T-helper 22 cell (primary cell): Measurements from ENCODE around the gene FUBP3.
A peak's percentile ranks its signal among the peaks of the same experiment; 100 is the strongest.

Source experiments
- DNase-seq: peaks from one replicate; pipeline ENCODE4 v3.0.0-alpha.2; 2020; ENCODE audit warnings: low read depth

FUBP3 gene, protein sequence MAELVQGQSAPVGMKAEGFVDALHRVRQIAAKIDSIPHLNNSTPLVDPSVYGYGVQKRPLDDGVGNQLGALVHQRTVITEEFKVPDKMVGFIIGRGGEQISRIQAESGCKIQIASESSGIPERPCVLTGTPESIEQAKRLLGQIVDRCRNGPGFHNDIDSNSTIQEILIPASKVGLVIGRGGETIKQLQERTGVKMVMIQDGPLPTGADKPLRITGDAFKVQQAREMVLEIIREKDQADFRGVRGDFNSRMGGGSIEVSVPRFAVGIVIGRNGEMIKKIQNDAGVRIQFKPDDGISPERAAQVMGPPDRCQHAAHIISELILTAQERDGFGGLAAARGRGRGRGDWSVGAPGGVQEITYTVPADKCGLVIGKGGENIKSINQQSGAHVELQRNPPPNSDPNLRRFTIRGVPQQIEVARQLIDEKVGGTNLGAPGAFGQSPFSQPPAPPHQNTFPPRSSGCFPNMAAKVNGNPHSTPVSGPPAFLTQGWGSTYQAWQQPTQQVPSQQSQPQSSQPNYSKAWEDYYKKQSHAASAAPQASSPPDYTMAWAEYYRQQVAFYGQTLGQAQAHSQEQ

DNA sequence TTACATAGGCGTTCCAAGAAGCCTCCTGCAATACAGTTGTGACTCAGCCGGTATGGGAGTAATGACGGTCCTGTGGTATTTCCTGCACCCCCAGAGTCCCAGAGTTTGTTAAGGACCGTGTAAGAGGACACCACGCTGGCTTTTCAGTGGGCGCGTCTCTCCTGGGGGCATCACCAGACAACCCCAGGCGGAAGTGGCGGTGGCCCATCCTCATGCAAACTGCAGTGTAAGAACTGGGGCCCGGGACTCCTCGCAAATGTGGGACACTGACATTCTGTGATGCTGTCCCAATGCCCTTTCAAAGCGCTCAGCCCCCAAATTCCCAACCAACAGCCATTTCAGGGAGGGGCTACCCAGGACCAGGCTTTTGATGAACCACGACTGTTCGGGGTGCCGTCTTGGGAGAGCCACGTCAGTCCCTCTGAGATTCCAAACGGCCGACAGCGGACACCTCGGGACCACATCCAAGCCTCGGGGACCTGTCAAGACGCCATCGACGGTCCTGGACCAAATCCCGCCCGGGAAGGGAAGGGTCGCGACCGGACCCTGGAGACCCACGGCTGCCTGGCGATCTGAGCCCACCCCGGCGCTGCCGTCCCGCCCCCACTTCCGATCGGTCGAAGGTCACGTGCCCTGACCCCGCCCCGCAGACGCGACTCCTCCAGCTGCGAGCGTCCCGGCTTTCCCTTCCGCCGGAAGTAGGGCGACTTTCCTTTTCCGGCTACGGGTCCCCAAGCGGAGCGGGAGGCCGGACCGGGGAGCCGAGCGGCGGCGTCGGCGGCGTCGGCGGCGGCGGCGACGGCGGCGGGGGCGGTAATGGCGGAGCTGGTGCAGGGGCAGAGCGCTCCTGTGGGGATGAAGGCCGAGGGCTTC lies at the start of gene FUBP3:
TSS of gene FUBP3 (plus strand) at position 713 of the 873 bp plus-strand sequence. CDS start at position 817, 104 bp downstream.
- DNase-seq, result peak; percentile 79

DNA sequence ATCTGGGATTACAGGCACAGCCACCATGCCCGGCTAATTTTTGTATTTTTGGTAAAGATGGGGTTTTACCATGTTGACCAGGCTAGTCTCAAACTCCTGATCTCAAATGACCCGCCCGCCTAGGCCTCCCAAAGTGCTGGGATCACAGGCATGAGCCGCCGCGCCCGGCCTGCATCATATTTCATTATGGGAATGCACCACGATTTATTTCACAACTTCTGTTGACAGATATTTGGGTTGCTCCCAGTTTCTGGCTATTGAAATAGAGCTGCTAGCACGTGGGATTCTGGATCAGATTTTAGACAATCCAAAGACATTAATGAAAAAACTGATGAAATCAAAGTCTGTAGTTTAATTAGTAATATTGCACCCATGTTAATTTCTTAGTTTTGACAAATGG lies 48.4 kb upstream of the FUBP3 start:
- DNase-seq, result no peak

DNA sequence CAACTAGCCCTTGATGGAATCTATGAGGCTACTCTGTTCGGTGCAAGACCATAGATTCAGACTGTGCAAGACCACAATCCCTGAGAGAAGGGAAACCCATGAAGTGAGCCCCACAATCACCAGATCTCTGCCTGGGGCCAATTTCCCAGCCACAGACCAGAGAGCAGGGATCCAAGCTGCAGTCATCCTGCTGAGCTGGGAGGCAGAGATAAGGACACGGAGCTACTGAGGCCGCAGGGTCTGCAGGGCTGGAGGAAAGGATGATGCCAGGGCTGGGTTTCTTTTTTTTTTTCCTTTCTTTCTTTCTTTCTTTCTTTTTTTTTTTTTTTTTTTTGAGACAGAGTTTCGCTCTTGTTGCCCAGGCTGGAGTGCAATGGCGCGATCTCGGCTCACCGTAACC lies 47.7 kb upstream of the FUBP3 start:
- no peak for DNase-seq

DNA sequence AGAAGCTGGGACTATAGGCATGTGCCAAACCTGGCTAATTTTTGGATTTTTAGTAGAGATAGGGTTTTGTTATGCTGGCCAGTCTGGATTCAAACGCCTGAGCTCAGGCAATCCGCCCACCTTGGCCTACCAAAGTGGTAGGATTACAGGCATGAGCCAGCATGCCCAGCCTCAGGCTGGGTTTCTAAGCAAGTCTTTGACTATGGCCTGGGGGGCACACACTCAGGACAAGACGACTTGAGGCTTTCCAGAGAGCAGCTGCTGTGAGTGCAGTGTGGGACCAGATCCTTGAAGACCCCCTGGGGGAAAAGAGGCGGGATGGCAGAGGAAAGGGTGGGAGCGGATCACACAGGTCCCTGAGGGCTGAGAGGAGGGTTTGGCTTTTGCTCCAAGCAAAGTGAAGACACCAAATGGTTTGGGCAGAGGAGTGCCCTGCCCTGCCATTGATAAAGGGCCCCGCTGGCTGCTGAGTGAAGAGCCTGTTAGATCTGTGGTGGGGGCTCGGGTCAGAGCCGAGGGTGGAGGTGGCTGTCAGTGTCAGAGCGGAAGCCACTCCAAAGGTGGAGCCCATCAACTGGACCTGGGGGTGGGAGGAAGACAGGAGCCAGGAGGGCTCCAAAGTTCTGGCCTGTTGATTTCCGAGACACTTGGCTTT lies 46.8 kb upstream of the FUBP3 start:
- no peak for DNase-seq

DNA sequence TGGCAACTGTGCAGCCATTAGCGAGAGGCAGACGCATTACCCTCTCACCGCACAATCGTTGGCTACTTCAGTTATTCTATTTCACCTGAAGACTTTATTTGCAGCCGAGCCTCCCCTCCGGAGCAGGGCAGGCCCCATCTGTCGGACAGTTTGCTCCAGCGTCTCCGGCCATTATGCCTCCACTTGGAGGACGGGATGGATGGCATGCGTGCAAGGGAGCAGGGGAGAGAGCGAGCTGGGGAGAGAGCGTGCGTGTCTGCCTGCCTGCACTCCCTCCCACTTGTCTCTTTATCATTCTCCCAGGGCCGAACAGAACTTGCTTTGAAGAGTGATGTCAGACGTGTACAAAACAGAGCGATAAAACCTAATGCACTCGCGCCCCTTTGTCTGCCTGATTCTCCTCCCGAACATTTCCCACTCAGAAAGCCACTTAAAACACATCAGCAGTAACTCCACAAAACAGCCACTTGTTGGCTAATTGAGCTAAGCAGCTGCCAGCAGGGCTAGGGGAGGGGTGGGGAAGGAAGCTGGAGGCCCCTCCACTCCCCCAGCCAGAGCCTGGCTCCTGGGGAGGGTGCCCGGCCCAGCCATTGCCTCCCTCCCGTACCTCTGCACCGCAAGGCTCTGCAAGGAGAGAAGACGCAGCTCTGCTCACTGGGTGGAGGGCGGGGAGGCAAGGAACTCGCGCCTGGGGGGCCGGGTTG lies 43.4 kb upstream of the FUBP3 start:
- no peak for DNase-seq

DNA sequence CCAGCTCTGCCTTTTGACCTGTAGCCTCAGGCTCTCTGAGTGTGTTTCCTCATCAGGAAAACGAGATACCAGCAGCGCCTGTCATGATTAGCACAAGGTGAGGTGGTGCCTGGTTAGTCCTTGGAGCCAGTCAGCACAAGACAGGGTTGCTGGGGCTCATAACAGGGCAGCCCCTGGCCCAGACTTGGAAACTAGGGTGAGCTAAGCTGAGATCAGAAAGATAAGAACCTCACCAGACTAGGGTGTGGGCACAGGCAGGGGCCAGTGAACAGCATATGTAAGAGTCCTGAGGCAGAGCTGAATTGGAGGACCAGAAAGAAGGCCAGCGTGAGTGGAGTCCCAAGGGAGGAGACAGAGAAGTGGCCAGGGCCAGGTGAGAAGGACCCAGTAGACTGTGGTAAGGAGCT lies 42.7 kb upstream of the FUBP3 start:
- DNase-seq, result no peak

DNA sequence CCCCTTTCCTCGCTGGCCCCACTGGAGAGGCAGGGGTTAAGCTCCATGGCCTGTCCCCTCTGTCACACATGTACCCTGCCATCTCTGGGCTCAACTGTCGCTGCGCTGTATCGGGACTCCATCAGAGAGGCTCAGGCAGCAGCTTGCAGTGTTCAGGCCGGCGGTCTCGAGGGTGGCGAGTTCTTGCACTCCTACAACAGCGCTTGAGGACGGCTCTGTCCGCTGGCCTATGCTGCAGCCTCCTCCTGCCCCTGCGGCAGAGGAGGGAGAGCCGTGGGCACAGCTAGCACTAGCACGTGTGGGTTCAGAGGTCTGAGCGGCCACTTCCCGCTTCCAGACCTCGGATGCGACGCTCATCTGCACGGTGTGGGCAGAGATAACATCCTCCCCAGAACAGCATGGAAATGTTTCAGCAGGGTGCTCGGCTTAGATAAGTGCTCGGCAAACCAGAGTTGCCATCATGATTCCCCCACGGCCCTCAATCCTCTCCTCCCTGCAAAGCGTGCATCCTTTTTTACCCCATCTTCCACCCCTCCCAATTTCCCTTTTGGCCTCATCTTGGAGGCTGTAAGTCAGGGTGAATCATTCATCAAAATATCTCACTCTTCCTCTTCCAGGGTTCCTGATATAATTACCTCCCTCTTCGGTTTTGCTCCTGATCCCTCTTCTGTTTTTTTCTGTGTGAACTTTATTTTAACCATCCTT lies 41.9 kb upstream of the FUBP3 start:
- no peak for DNase-seq

DNA sequence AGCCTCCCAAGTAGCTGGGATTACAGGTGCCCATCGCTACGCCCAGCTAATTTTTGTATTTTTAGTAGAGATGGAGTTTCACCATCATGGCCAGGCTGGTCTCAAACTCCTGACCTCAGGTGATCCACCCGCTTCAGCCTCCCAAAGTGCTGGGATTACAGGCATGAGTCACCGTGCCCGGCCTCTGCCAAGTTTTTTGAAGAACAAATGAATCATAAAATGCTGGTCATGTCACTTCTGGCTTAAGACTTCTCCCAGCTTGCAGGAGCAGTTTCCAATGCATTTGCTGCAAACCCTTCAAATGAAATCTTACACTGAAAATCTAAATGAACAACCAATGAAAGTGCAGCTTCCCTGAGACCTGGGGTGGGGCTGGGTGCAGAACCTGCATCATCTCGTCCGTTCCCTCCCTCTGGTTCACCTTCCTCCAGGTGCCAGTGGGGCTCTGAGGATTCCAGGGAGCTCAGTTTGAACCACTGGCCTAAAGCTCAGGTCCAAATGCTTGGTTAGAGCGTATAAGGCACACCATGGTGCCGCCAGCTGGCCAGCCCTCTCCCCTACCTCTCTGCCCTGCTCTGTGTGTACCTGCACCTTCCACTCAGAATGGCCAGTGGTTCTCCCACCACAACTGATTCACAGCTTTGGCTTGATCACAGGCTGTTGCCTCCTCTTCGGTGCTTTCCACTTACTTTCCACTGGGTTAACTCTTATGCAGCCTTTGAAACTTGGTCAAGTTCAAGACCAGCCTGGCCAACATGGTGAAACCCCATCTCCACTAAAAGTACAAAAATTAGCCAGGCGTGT lies 39.8 kb upstream of the FUBP3 start:
- DNase-seq, result no peak

DNA sequence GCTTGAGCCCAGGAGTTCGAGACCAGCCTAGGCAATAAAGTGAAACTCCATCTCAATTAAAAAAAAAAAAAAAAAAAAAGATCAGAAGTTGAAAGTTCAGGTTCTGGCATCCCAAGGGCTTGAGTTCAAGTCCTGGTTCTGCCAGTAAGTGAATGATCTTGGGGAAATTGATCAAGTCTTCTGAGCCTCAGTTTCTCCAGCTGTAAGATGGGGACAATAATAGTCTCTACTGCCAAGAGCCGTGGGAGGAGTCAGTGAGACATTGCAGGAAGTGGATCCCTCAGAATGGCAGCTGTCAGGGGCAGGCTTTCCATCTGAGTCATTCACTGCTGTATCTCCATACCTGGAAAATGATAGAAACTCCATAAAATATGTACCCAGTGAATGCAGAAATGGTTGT lies 37.8 kb upstream of the FUBP3 start:
- DNase-seq, result no peak

DNA sequence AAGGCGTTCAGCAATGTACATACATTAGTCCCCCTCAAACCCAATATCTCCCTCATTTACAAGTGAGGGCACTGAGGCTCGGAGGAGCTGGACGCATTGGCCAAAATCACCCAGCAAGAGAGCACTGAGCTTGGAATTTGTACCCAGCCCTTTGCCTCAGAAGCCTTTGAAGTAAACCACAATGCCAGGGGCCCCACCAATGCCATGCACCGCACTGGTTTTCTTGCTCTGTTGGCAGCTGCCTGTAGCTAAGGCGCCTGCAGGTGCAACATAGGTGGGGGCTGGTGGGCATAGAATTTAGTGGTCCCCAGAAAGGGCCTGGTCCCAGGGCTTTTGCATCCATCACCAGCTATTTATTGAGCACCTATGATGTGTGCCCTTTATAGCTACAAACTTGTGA lies 37.3 kb upstream of the FUBP3 start:
- no peak for DNase-seq

DNA sequence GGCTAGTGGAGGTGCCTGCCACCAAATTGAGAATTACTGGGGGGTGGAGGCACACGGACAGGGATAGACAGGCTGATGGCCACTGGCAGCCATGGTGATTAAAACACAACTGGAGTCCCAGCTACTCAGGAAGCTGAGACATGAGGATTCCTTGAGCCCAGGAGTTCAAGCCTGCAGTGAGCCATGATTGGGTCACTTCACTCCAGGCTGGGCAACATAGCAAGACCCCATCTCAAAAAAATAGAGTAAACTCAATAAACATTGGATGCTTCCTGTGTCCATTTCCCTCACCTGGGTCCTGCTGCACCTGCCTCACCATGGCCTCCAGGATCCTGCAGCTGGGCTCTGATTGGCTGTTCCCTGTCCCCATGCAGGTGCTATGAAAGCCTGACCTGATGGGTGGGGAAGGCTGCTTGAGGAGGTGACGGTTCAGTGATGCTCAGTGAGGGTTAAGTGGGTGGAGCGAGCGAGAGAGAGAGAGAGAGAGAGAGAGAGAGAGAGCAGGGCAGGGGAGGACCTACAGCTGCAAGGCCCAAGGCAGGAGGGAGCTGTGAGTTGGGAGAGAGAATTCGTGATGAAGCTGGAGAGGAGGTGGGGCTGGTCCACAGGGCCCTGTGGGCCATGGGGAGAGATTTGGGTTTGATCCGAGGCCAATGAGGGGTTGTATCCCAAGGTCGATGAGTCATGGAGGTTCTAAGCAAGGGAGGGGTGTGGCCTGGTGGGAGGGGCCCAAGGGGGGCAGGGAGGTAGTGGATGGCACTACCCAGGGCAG lies 36.7 kb upstream of the FUBP3 start:
- DNase-seq, result no peak

DNA sequence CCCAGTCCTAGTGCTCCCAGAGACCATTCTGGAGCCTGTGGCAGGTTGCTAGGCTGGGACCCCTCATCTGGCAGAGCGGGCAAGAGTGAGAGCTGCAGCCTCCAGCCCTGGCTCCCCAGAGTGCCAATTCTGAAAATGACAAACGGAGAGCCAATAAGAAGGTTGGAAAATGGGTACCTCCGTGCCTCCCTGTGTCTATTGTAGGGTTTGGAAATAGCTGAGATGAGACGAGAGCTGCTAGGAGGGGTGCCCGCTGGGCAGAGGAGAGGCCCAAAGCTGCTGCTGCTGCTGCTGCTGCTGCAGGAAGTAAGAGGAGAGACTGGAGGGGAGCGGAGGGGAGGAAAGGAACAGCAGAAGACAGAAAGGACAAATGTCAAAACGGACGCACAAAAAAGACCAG lies 36.0 kb upstream of the FUBP3 start:
- no peak for DNase-seq

DNA sequence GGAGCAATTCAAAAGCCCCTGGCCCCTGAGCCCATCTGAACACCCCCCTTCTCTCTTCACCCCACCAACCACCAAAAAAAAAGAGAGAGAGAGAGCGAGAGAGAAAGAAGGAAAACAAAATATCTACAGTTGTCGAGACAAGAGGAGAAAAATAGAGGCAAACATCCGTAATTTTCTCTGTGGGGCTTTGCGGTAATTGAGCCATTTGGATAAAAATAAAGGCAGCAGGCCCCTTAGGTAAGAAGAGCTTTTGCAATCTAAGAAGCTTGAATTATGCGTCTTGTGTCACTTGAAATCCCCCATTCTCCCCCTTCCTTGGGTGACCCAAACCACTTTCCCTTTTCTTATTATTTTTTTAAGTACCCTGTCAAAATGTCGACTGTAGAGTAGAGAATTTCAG lies 35.5 kb upstream of the FUBP3 start:
- no peak for DNase-seq

DNA sequence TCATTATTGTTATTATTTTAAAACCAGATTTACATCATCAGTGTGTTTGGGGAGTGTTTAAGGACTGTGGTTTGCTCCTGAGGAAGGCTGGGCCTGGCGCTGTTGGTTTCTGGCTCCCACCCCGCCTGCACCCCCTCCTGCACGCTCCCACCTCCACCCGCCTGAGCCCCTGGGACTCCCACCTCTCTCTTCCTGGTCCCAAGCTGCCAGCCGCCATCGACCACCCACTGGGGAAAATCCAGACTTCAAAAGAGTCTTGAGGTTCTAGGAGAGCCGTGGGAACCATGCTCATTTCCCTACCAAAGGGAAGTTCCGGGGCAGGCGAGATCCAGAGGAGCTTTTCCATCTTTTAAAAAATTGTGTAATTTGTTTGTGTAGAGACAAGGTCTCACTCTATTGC lies 35.0 kb upstream of the FUBP3 start:
- no peak for DNase-seq

DNA sequence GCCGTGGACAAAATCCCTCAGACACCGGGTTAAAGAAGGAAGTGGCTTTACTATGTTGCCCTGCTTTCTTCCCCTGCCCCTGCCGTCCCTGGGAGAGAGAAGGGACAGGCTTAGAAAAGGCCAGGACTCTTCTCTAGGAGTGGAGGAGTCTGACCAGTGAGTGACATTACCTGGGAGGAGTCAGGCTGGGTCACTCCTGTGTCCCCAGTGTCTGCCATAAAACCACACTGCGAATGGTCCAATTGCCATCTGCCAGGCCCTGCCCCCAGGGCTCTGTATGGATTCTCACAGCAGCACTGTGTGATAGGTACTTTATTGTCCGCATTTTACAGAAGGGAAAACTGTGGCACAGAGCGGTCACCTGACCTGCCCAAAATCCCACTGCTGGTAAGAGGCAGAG lies 31.3 kb upstream of the FUBP3 start:
- DNase-seq, result no peak

DNA sequence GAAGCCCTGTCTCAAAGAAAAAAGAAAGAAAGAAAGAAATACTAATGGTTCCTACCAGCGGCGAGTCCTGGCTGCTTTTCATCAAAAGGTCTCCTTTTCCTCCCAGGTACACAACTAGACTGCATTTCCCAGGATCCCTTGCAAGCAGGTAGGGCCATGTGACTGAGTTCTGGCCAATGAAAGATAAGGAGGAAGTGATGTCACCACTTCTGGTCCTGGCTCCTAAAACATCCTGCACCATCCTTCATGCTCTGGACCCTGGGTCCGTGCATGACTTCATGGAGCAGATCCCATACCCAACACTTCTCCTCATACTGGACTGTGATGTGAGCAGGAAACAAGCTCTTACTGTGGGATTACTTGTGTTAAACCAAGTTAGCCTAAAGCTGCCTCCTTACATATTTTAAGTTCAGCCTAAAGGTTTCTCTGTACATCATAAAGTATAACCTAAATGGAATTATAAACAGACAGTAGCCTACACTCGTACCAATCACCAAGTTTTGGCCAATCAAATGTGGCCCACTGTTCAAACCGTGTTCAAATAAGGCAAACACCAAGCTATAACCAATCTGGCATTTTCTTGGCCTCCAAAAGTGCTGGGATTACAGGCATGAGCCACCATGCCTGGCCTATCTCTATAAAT lies 30.2 kb upstream of the FUBP3 start:
- no peak for DNase-seq

DNA sequence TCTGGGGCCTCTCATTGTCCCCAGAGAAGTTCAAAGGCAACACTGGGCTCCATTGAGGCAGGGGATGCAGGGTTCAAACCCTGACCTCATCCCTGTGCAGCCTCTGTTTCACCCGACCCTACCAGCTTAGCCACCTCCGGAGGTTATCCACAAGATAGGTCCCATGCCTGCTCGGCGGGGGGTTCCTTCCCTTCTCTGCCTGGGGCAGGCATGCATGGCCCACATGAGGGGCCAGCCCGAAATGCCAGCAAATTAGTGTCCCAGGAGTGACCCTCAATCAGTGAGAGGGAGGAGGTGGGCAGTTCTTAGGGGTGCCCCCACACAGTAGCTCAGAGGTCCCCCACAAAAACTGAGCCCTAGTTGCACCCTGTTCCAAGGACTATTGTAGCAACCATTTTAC lies 24.8 kb upstream of the FUBP3 start:
- no peak for DNase-seq

DNA sequence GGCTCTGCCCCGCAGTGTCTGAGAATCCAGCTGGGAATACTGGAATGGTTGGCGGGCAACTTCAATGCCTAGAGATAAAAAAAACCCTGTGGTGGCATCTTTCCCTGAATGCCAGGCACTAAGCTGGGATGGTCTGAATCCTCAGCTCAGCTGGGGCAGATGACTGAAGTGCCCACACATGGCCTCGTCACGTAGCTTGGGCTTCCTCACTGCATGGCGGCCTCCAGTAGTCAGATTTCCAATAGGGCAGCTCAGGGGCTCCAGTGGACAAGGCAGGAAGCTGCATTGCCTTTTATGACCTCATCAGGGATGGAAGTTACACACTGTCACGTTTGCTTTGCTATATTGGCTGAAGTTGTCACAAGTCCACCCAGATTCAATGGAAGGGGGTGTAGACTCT lies 24.3 kb upstream of the FUBP3 start:
- no peak for DNase-seq

DNA sequence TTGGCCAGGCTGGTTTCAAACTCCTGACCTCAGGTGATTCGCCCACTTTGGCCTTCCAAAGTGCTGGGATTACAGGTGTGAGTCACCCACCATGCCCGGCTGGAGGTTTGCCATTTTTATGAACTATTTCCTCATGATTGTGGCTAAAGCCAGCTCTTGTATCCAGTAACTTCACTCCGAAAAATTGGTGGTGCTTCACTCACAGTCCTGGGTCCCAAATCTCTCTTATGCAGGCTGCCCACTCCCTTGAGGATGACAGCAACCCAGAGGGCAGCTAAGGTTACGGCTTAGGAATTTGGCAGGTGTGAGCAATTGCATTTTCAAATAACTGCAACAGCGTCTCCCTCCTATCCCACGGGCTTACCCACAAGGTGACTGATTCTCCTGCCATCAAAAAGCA lies 23.4 kb upstream of the FUBP3 start:
- no peak for DNase-seq
